Suprapubic skin (tissue), 4 donors: ENCODE data around the gene DBR1.

Experiments used
- CTCF ChIP-seq, 2 donors: fragments of 200-600 bp in 1 of 2; fragments of 450-650 bp in 1 of 2; sonication (generic) in 1 of 2; IDR thresholded peaks; one replicate each; pipeline ENCODE4 v1.5.1; 2016 to 2019; ENCODE audit warnings: antibody characterized with exemption in 2 of 2, mild to moderate bottlenecking in 1 of 2, moderate library complexity in 1 of 2
- POLR2A ChIP-seq, 2 donors: fragments of 450-650 bp; IDR thresholded peaks; one replicate each; pipeline ENCODE4 v1.6.1; 2017; ENCODE audit warnings: antibody characterized with exemption in 2 of 2, mild to moderate bottlenecking in 2 of 2, moderate library complexity in 2 of 2
- POLR2AphosphoS5 ChIP-seq, 3 donors: sonication (generic); formaldehyde crosslinking; IDR thresholded peaks; one replicate each; pipeline ENCODE4 v1.6.1; 2017; ENCODE audit warnings: antibody characterized with exemption in 3 of 3

GRCh38 chr3:138195481-138195880 lies 20.8 kb upstream of the DBR1 start:
- TF ChIP-seq CTCF (IDR thresholded peaks at IDR 0.05) (no peak), POLR2A (IDR thresholded peaks at IDR 0.05) (no peak), POLR2AphosphoS5 (IDR thresholded peaks at IDR 0.05) (no peak)
